Psoas muscle (tissue), 8 donors: Measurements from ENCODE around the gene RAD51B. TPM values are rescaled to one million over a fixed set of nuclear protein-coding genes. Genes with fewer than 3 reads are reported as not detected.

Source experiments
- ATAC-seq, 4 donors: fragments of 200-7000 bp; cut with Tn5 transposase; one replicate each; pipeline ENCODE4 v1.9.1; 2020; ENCODE audit warnings: moderate library complexity in 3 of 4, mild to moderate bottlenecking in 2 of 4
- DNase-seq, 2 donors: peaks; one replicate each; pipeline ENCODE4 v3.0.0-alpha.2; 2020
- H3K27ac ChIP-seq: fragments of 200-600 bp; one replicate; pipeline ENCODE4 v1.8.0; 2022
- H3K27me3 ChIP-seq, 3 donors: fragments of 200-600 bp in 1 of 3; one replicate each; pipeline versions ENCODE4 v1.6.1 to v1.8.0; 2013 to 2022; ENCODE audit warnings: low read length in 2 of 3, mild to moderate bottlenecking in 2 of 3, moderate library complexity in 1 of 3; ENCODE audit not compliant: insufficient read depth in 3 of 3
- H3K36me3 ChIP-seq, 2 donors: fragments of 200-600 bp in 1 of 2; one replicate each; pipeline versions ENCODE4 v1.6.1 to v1.8.0; 2013 to 2022; ENCODE audit warnings: low read depth in 1 of 2, mild to moderate bottlenecking in 1 of 2, moderate library complexity in 1 of 2; ENCODE audit not compliant: insufficient read depth in 1 of 2
- H3K4me1 ChIP-seq: fragments of 200-600 bp; one replicate; pipeline ENCODE4 v1.8.0; 2022
- H3K4me3 ChIP-seq: fragments of 200-600 bp; one replicate; pipeline ENCODE4 v1.8.0; 2022; ENCODE audit warnings: mild to moderate bottlenecking
- H3K9me3 ChIP-seq: fragments of 200-600 bp; one replicate; pipeline ENCODE4 v1.8.0; 2022
- WGBS, 3 donors: extraction: QIAGEN DNeasy Blood & Tissue Kit; methylation state at CpG; one replicate each; pipeline versions ENCODE4 v1.1.6 to v1.1.7; 2013; 5-methylcytosine and 5-hydroxymethylcytosine counted together
- intact Hi-C, 2 donors: fragments of 100-400 bp; cut with DNase I; formaldehyde crosslinking; loops; one replicate each; pipeline versions ENCODE4 v1.11.0 to v1.14.2; 2022
- polyA plus RNA-seq, 3 donors: library from polyadenylated mRNA; stranded (reverse); fragments of 200-250 nt; gene quantifications; one replicate each; pipeline ENCODE4 v1.2.3, GENCODE V29; 2013
- total RNA-seq, 4 donors: library from RNA; stranded (reverse); fragmentation: NEBNext Ultra II Directional in 2 of 4; extraction: Animal tissue kit (Norgen Biotek cat#: 25700) in 2 of 4; gene quantifications; one replicate each; pipeline versions ENCODE4 v1.2.1 to v1.2.4, GENCODE V29; 2021 to 2023
- TF ChIP-seq, protein P1 (sequence below): fragments of 200-600 bp; IDR thresholded peaks from one replicate; pipeline ENCODE4 v1.8.0; 2022; ENCODE audit warnings: antibody characterized with exemption
- donor health status: healthy with polysubstance abuse.
- donor health status: DM: no; HTN: no; CAD: no; lungs with moderate emphysema.
- donor health status: Bipolar disorder and iron deficiency.
- donor health status: healthy.
- donor health status: DM: yes; HTN: yes; CAD: no.
- donor health status: DM: no; HTN: no; CAD: no.
- donor health status: DM: no; HTN: no; CAD: no.
- donor health status: DM: yes; HTN: yes; CAD: no.

RAD51B gene
- total and polyA plus RNA-seq, 7 donors = 0.60 to 7.2 (median 2.2) TPM

DNA sequence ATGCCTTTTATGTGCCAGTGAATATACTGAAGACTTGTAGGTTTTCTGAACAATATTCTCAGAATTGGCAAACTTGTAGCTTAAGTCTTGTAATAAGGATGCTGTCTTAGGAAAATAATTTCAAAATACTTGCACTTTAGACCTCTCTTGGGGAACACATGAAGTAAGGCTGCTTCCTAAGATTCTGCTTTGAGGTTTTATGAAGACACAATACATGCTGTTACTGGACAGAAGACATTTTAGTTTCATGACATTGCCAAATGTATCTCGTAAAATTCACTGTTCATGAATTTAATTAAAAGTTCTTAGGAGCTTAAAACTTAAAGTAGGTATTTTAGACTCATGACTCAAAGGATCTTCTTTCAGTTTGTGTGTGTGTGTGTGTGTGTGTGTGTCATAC, 80.7 kb downstream of the RAD51B start:
- DNase-seq = no peak
- Histone ChIP-seq H3K9me3 (peaks cover 11% of the 10 kb centered on the region), H3K36me3 (no peaks in the 10 kb centered on the region), H3K27me3 (no peaks in the 10 kb centered on the region), H3K4me3 (no peak overlapping the region), H3K4me1 (no peaks in the 10 kb centered on the region), H3K27ac (no peak overlapping the region)
- TF ChIP-seq, protein P1, sequence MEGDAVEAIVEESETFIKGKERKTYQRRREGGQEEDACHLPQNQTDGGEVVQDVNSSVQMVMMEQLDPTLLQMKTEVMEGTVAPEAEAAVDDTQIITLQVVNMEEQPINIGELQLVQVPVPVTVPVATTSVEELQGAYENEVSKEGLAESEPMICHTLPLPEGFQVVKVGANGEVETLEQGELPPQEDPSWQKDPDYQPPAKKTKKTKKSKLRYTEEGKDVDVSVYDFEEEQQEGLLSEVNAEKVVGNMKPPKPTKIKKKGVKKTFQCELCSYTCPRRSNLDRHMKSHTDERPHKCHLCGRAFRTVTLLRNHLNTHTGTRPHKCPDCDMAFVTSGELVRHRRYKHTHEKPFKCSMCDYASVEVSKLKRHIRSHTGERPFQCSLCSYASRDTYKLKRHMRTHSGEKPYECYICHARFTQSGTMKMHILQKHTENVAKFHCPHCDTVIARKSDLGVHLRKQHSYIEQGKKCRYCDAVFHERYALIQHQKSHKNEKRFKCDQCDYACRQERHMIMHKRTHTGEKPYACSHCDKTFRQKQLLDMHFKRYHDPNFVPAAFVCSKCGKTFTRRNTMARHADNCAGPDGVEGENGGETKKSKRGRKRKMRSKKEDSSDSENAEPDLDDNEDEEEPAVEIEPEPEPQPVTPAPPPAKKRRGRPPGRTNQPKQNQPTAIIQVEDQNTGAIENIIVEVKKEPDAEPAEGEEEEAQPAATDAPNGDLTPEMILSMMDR = no peak
- intact Hi-C loops = no loop called here
- ATAC-seq = no peak
- WGBS, 3 donors = 77 to 89% (median 87%) methylated on average over 1 of the region's 1 CpG

DNA sequence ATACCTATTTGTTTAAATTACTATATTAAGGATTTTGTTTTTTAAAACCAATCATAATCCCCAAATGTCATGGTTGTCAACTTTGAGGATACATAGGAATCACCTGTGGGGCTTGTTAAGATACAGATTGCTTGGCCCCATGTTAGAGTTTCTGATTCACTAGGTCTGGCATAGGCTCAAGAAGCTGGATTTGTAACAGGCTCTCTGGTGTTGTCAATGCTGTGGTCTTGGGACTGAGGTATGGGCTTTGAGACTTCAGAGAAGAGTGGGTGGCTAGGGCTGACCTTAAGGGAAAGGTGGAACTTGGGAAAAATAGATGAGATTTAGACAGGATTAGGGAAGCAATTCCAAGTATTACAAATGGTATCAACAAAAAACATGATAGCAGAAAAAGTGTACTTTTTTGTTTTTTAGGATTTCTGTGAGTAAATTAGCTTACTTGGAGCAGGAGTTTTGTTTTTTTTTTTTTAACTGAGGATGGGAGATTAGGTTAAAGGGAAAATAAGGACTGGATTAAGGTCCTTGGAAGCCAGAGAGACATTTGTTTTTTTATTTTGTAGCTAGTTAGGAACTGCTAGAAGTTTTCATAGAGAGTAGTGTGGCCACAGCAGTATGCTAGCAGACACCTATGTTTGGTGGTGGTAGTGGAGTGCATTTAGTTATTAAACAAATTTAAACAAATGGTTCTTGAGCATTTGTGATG, 88.6 kb downstream of the RAD51B start:
- peaks cover 11% of the 10 kb centered on the region for H3K4me1 ChIP-seq

DNA sequence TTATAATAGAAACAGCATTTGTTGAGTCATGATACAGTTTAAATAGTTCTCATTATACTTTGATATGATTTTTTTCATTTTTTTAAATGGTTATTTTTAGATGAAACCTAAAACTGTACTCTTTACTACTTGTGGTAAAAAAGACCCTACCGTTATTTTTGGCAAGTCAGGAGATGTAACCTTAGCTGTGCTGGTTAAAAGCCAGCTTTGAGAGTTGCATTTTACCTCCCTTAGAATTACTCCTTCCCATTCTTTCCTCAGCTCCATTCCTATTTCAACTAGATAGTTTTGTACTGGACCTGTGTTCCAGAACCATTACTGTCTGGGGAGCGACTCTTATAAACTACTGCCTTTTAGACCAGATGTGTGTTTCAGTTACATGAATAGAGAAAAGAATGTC, 92.0 kb downstream of the RAD51B start:
- no peaks in the 10 kb centered on the region for H3K36me3 ChIP-seq
- H3K4me1 ChIP-seq = peaks cover 11% of the 10 kb centered on the region
- no peak for ATAC-seq
- TF ChIP-seq, protein P1 = no peak
- H3K9me3 ChIP-seq = no peaks in the 10 kb centered on the region
- no peak overlapping the region for H3K4me3 ChIP-seq
- H3K27ac ChIP-seq = no peak overlapping the region
- DNase-seq = no peak
- 35 to 38% (median 37%) methylated on average over 2 of the region's 2 CpGs for WGBS, 3 donors
- intact Hi-C loops = no loop called here
- H3K27me3 ChIP-seq = no peaks in the 10 kb centered on the region

More for the DNA sequence above, 88.6 kb downstream of the RAD51B start:
- DNase-seq = no peak
- intact Hi-C loops = no loop called here
- H3K4me3 ChIP-seq = no peak overlapping the region
- H3K9me3 ChIP-seq = no peaks in the 10 kb centered on the region
- TF ChIP-seq, protein P1 = no peak
- ATAC-seq = no peak
- no peaks in the 10 kb centered on the region for H3K27me3 ChIP-seq
- H3K27ac ChIP-seq = no peak overlapping the region
- H3K36me3 ChIP-seq = no peaks in the 10 kb centered on the region

DNA sequence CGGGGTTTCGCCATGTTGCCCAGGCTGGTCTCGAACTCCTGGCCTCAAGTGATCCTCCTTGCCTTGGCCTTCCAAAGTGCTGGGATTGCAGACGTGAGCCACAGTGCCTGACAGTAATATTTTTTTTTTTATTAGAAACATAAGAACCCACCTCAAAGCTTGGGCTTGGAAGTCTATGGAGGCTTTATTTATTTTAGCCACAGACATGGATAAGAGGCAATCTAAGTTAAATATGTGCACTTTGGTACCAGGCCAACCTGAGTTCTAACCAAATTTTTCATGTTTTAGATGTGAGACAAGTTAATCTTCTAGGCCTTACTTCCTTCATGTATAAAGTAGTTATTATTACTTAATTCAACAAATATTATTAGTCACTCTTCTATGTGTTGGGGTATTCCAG, 96.9 kb downstream of the RAD51B start:
- Histone ChIP-seq H3K27me3 (no peaks in the 10 kb centered on the region), H3K27ac (no peak overlapping the region), H3K4me1 (peaks cover 6% of the 10 kb centered on the region), H3K4me3 (no peak overlapping the region), H3K9me3 (no peaks in the 10 kb centered on the region), H3K36me3 (no peaks in the 10 kb centered on the region)
- TF ChIP-seq, protein P1 = no peak
- no peak for DNase-seq
- intact Hi-C loops = no loop called here
- WGBS, 3 donors = 95 to 98% (median 98%) methylated on average over 4 of the region's 4 CpGs
- no peak for ATAC-seq

DNA sequence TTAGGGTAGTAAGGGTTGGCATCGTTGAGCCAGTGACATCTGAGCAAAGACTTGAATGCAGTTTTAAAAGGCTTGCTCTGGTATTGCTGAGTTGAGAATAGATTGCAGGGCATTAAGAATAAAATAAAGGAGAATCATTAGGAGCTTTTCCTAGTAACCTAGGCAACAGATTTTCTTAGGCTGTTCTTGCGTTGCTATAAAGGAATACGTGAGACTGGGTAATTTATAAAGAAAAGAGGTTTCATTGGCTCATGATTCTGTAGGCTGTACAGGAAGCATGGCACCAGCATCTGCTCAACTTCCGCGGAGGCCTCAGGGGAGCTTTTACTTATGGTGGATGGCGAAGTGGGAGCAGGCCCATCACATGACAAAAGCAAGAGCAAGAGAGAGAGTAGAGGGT, 97.4 kb downstream of the RAD51B start:
- WGBS, 3 donors = 95 to 97% (median 96%) methylated on average over 6 of the region's 6 CpGs
- Histone ChIP-seq H3K27me3 (no peaks in the 10 kb centered on the region), H3K36me3 (no peaks in the 10 kb centered on the region), H3K27ac (no peak overlapping the region), H3K4me3 (no peak overlapping the region), H3K4me1 (peaks cover under 1% of the 10 kb centered on the region), H3K9me3 (no peaks in the 10 kb centered on the region)
- no peak for ATAC-seq
- no peak for DNase-seq
- intact Hi-C loops = no loop called here
- TF ChIP-seq, protein P1 = no peak
